Liver (tissue), 9 donors: ENCODE measurements around the gene NAA10. TPM values are rescaled to one million over a fixed set of nuclear protein-coding genes. Genes with fewer than 3 reads are reported as not detected.

Source experiments
- DNase-seq: peaks from one replicate; pipeline ENCODE4 v3.0.0-alpha.2; 2017; ENCODE audit warnings: low spot score
- H3K27ac ChIP-seq, 2 donors: one replicate each; pipeline ENCODE4 v1.7.0; 2013; ENCODE audit warnings: inconsistent platforms in 2 of 2, low read length in 2 of 2, control low read depth in 1 of 2, low read depth in 1 of 2, mild to moderate bottlenecking in 1 of 2
- H3K27me3 ChIP-seq, 4 donors: one replicate each; pipeline versions ENCODE4 v1.6.1 to v1.7.0; 2013; ENCODE audit warnings: low read length in 3 of 4, inconsistent platforms in 1 of 4, mild to moderate bottlenecking in 1 of 4, moderate library complexity in 1 of 4; ENCODE audit not compliant: control insufficient read depth in 4 of 4, insufficient read depth in 4 of 4
- H3K36me3 ChIP-seq, 4 donors: one replicate each; pipeline versions ENCODE4 v1.6.1 to v1.7.0; 2013; ENCODE audit warnings: low read length in 3 of 4, mild to moderate bottlenecking in 3 of 4, low read depth in 1 of 4, moderate library complexity in 1 of 4; ENCODE audit not compliant: control insufficient read depth in 4 of 4, insufficient read depth in 3 of 4
- H3K4me1 ChIP-seq, 4 donors: one replicate each; pipeline versions ENCODE4 v1.6.1 to v1.7.0; 2013; ENCODE audit warnings: low read length in 3 of 4, mild to moderate bottlenecking in 3 of 4, moderate library complexity in 1 of 4; ENCODE audit not compliant: control insufficient read depth in 4 of 4, insufficient read depth in 4 of 4
- H3K4me3 ChIP-seq, 3 donors: one replicate each; pipeline versions ENCODE4 v1.6.1 to v1.7.0; 2013; ENCODE audit warnings: low read length in 3 of 3, control low read depth in 1 of 3, low read depth in 1 of 3, mild to moderate bottlenecking in 1 of 3
- H3K9ac ChIP-seq, 2 donors: one replicate each; pipeline ENCODE4 v1.7.0; 2013; ENCODE audit warnings: low read length in 2 of 2, mild to moderate bottlenecking in 2 of 2, moderate library complexity in 2 of 2, control low read depth in 1 of 2, low read depth in 1 of 2
- H3K9me3 ChIP-seq, 4 donors: one replicate each; pipeline versions ENCODE4 v1.6.1 to v1.7.0; 2013; ENCODE audit warnings: low read length in 3 of 4; ENCODE audit not compliant: control insufficient read depth in 4 of 4
- ATF3 ChIP-seq: IDR thresholded peaks from 2 replicates; pipeline ENCODE4 v1.6.1; 2016; ENCODE audit warnings: antibody characterized with exemption
- EGR1 ChIP-seq, 2 donors: IDR thresholded peaks; 2 replicates each; pipeline ENCODE4 v1.6.1; 2016 to 2018; ENCODE audit warnings: antibody characterized with exemption in 2 of 2, low read depth in 2 of 2
- FOXA2 ChIP-seq: IDR thresholded peaks from 2 replicates; pipeline ENCODE4 v1.6.1; 2016; ENCODE audit warnings: antibody characterized with exemption
- GABPA ChIP-seq, 2 donors: IDR thresholded peaks in 1 of 2; conservative IDR thresholded peaks in 1 of 2; 2 replicates each; pipeline ENCODE4 v1.6.1; 2016; ENCODE audit warnings: antibody characterized with exemption in 2 of 2, mild to moderate bottlenecking in 1 of 2, moderate library complexity in 1 of 2
- HNF4G ChIP-seq: IDR thresholded peaks from 2 replicates; pipeline ENCODE4 v1.6.1; 2016; ENCODE audit warnings: antibody characterized with exemption
- JUND ChIP-seq, 2 donors: IDR thresholded peaks; 2 replicates each; pipeline ENCODE4 v1.6.1; 2016; ENCODE audit warnings: antibody characterized with exemption in 2 of 2
- MAX ChIP-seq: IDR thresholded peaks from 2 replicates; pipeline ENCODE4 v1.6.1; 2016; ENCODE audit warnings: antibody characterized with exemption
- NR2F2 ChIP-seq: IDR thresholded peaks from 2 replicates; pipeline ENCODE4 v1.6.1; 2016; ENCODE audit warnings: antibody characterized with exemption
- RAD21 ChIP-seq, 2 donors: IDR thresholded peaks; 2 replicates each; pipeline ENCODE4 v1.6.1; 2016; ENCODE audit warnings: antibody characterized with exemption in 2 of 2, mild to moderate bottlenecking in 2 of 2
- REST ChIP-seq: IDR thresholded peaks from 2 replicates; pipeline ENCODE4 v1.6.1; 2016; ENCODE audit warnings: antibody characterized with exemption, mild to moderate bottlenecking
- RXRA ChIP-seq, 2 donors: IDR thresholded peaks; 2 replicates each; pipeline ENCODE4 v1.6.1; 2017 to 2018; ENCODE audit warnings: antibody characterized with exemption in 2 of 2, mild to moderate bottlenecking in 1 of 2
- SP1 ChIP-seq: IDR thresholded peaks from 2 replicates; pipeline ENCODE4 v1.6.1; 2018; ENCODE audit warnings: antibody characterized with exemption, mild to moderate bottlenecking
- ZBTB33 ChIP-seq: IDR thresholded peaks from 2 replicates; pipeline ENCODE4 v1.6.1; 2016; ENCODE audit warnings: antibody characterized with exemption
- WGBS: extraction: QIAGEN DNeasy Blood & Tissue Kit; methylation state at CpG from one replicate; pipeline ENCODE4 v1.1.7; 2013; 5-methylcytosine and 5-hydroxymethylcytosine counted together
- polyA plus RNA-seq, 2 donors: library from polyadenylated mRNA; stranded (reverse) in 1 of 2; unstranded in 1 of 2; fragments of 200-250 nt in 1 of 2; fragments of >200 nt in 1 of 2; fragmentation: Nextera tagmentation in 1 of 2; extraction: Ambion mirVana in 1 of 2; gene quantifications; one replicate each; pipeline versions ENCODE4 v1.2.1 to v1.2.3, GENCODE V29; 2013 to 2015
- total RNA-seq, 2 donors: library from RNA; depleted of rRNA; stranded (reverse); fragments of >200 nt; gene quantifications; one replicate each; pipeline ENCODE4 v1.2.3, GENCODE V29; 2014
- donor health status: healthy.
- donor health status: healthy.
- donor health status: healthy.
- donor health status: healthy.
- donor health status: healthy.

Gene NAA10
- total and polyA plus RNA-seq, 4 donors: 20.5 to 58.8 (median 44.4) TPM

- peaks cover 0 to 5% (median 0%) of the 10 kb centered on the region in 4 donors for H3K27me3 ChIP-seq
- no peak for DNase-seq
- H3K27ac ChIP-seq: no peak overlapping the region
Observed at GRCh38 chrX:153883163-153883843, 51.5 kb downstream of the NAA10 start.

GRCh38 chrX:153882557-153882956, 52.3 kb downstream of the NAA10 start:
- Histone ChIP-seq H3K27me3 (peaks cover 0 to 3% (median 0%) of the 10 kb centered on the region in 4 donors), H3K4me3 (no peak overlapping the region), H3K27ac (no peak overlapping the region), H3K36me3 (no peaks in the 10 kb centered on the region), H3K9ac (no peak overlapping the region), H3K4me1 (peaks cover 0 to 2% (median 0%) of the 10 kb centered on the region in 4 donors), H3K9me3 (no peaks in the 10 kb centered on the region)
- 39% methylated on average over 7 of the region's 7 CpGs for whole genome bisulfite sequencing
- no peak for DNase-seq
- TF ChIP-seq GABPA (IDR thresholded peaks at IDR 0.05 in 1 of 2, conservative IDR thresholded peaks at IDR 0.05 in 1 of 2) (no peak), HNF4G (no peak), ZBTB33 (no peak), JUND (IDR thresholded peaks at IDR 0.05) (no peak), EGR1 (IDR thresholded peaks at IDR 0.05; ENCODE audit: low read depth in 2 of 2) (no peak), RXRA (IDR thresholded peaks at IDR 0.05) (no peak), SP1 (no peak), FOXA2 (no peak), NR2F2 (no peak)

More at GRCh38 chrX:153883163-153883843, 51.5 kb downstream of the NAA10 start:
- Histone ChIP-seq H3K36me3 (no peaks in the 10 kb centered on the region), H3K4me3 (no peak overlapping the region), H3K4me1 (peaks cover 0 to 2% (median 0%) of the 10 kb centered on the region in 4 donors), H3K9ac (no peak overlapping the region), H3K9me3 (no peaks in the 10 kb centered on the region)
- WGBS: 49% methylated on average over 13 of the region's 13 CpGs
- TF ChIP-seq EGR1 (IDR thresholded peaks at IDR 0.05; ENCODE audit: low read depth in 2 of 2): no peak
- no peak for TF ChIP-seq ATF3
- TF ChIP-seq SP1: no peak
- TF ChIP-seq HNF4G: no peak
- TF ChIP-seq ZBTB33: no peak
- no peak for TF ChIP-seq FOXA2
- no peak for TF ChIP-seq JUND (IDR thresholded peaks at IDR 0.05)
- TF ChIP-seq RAD21 (IDR thresholded peaks at IDR 0.05): no peak
- TF ChIP-seq REST: no peak
- no peak for TF ChIP-seq MAX
